ENCODE measurements around the gene CTNNA1. TPM values are rescaled to one million over a fixed set of nuclear protein-coding genes. Genes with fewer than 3 reads are reported as not detected.

CTNNA1 gene
- polyA plus RNA-seq, 3 donors, result 74.0 to 172 (median 129) TPM

DNA sequence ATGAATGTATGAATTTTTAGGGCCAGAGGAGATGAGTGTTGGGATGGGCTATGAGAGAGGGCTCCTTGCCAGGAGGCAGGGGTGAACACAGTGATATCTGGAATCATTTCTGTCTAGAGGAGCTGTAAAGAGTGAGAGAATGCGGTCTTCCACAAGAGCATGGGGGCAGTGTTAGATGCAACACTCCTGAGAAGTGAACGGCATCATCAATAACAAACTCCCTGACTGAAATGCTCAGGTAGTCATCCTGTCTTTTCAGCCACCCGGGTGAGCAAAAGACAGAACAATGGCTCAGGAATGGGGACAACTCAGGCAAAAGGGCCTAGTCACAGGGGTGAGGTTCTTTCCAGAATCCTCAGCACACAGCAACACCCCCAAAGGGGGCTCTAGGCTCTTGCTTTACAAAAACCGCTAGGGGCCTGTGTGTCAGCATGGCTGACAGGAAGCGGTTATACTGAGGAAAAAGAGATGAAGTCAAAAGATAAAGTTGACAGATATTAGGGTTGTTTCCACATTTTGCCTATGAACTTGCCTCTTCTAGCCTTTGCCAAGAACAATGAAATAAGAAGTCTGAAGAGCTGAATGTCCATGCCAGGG, 226.6 kb downstream of the CTNNA1 start:
- H3K27ac ChIP-seq (ENCODE audit: low read depth, low read length), result no peak overlapping the region
- WGBS, 3 donors, result 71 to 88% (median 73%) methylated on average over 5 of the region's 5 CpGs

DNA sequence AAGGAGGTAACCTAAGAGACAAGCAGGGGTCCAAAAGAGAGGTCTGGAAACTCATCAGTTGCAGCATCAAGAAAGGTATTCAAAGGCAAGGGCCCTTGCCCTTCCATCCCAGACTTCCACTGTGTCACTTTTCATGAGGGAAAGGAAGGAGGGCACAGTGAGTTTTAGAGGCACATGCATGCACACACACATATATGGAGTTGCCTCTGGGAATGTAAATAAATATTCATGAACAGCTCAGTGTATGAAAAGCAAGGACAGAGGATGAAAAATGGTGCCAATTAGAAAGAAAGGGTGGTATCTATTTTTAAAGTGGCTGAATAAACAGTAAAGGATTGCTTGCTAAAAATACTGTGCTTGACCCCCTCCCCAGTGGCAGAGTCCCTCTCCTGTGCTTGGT, 227.2 kb downstream of the CTNNA1 start:
- no peak overlapping the region for H3K27ac ChIP-seq (ENCODE audit: low read depth, low read length)

DNA sequence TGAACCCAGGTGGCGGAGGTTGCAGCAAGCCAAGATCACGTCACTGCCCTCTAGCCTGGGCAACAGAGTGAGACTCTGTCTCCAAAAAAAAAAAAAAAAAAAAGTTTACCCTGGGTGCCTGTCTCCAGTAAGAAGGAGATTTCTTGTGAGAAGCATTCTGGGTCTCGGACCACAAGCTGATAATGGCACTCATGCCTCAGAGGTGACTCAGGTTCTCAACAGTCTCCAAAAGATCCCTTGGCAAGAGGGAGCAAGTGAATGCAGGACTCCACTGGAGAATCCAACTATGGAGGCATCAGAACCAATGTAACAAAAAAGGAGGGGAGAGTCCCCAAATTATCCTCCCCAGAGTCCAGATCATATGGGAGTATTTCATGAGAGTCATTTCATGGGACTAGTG, 227.9 kb downstream of the CTNNA1 start:
- 97 to 100% (median 97%) methylated on average over 3 of the region's 3 CpGs for WGBS, 3 donors
- H3K27ac ChIP-seq (ENCODE audit: low read depth, low read length), result no peak overlapping the region

DNA sequence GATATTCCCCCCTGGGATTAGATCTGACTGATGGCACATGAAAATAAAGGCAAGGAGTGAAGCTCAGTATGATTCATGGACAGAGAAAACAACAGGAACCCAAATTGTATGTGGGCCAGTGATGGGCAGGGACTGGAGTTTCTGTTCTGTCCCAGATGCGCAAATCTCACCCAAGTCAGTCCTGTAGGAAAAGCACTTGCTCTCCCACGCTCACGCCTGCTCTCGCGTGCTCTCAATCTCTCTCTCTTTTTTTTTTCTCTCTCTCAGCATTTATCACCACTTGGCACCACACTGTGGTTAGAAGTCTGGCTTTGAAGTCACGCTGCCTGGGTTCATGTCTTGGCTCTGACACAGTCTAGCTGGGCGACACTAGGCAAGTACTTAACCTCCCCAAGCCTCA, 228.4 kb downstream of the CTNNA1 start:
- WGBS, 3 donors, result 73 to 84% (median 76%) methylated on average over 7 of the region's 7 CpGs
- no peak overlapping the region for H3K27ac ChIP-seq (ENCODE audit: low read depth, low read length)

DNA sequence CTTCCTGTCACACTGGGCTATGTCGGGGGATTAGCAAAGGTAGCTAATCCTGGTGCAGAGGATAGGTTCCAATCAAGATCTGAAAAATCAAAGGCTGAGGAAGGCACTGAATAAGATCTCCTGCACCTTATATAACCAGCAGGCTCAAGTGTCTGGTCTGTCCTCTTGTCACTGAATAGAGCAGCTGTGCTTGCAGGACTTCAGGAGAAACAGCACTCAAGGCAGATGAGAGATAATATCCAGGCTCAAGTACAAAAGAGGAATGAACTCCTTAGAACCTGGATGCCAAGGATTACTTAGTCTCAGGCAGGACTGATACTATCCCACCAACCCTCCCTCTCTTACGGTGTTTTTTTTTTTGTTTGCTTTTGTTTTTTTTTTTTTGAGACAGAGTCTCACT, 230.8 kb downstream of the CTNNA1 start:
- WGBS, 3 donors, result 75 to 91% (median 91%) methylated on average over 2 of the region's 2 CpGs
- H3K27ac ChIP-seq (ENCODE audit: low read depth, low read length), result no peak overlapping the region

Other genes with a start within 250 kb of the CTNNA1 start
- gene ETF1, start 210.2 kb upstream of the CTNNA1 start, polyA plus RNA-seq, result 100 to 1,000 TPM in 1 of 3 donors, 10 to 100 TPM in 2; 25.5 to 108 (median 96.0) TPM
- 100 to 1,000 TPM in 1 of 3 donors, 10 to 100 TPM in 2; 73.6 to 177 (median 94.5) TPM for gene HSPA9, start 178.0 kb upstream of the CTNNA1 start, polyA plus RNA-seq
- gene LRRTM2, start 121.9 kb downstream of the CTNNA1 start, polyA plus RNA-seq, result under 1 TPM; 0.10 to 0.16 (median 0.11) TPM